ENCODE measurements around the gene CCIN. TPM values are rescaled to one million over a fixed set of nuclear protein-coding genes. Genes with fewer than 3 reads are reported as not detected.
A peak's percentile ranks its signal among the peaks of the same experiment; 100 is the strongest.

CCIN gene
- total RNA-seq, 1 donor from 2014 or later: 0.18 TPM

DNA sequence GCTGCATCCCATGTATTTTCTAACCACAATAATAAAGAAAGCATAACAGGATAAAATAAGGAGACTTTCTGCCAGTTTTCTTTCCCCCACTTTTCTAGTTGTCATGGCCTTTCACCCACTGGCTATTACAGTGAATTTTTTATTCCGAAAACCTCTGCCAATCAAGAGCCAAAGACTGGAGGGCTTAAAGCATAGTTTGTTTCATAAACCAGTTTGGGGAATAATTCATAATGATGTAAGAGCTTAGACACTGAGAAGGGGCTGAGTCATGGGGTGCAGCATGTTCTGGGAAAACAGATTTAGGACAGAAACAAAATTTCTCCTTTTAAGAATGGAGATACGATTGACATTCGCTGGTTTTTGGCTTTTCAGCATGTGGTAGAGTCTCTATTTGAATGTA, 37.1 kb upstream of the CCIN start:
- DNase-seq: no peak
- Histone ChIP-seq H3K27me3 (ENCODE audit: low read depth) (no peaks in the 10 kb centered on the region), H3K27ac (no peak overlapping the region), H3K4me3 (no peak overlapping the region), H3K9me3 (no peaks in the 10 kb centered on the region), H3K4me1 (peaks cover 19% of the 10 kb centered on the region), H3K36me3 (no peaks in the 10 kb centered on the region)
- intact Hi-C loops (cut with DNase I): no loop called here
- no peak for ATAC-seq
- no peak for TF ChIP-seq CTCF (IDR thresholded peaks at IDR 0.05)

- Histone ChIP-seq H3K27ac (no peak overlapping the region), H3K4me3 (no peak overlapping the region), H3K36me3 (no peaks in the 10 kb centered on the region), H3K27me3 (ENCODE audit: low read depth) (no peaks in the 10 kb centered on the region), H3K9me3 (no peaks in the 10 kb centered on the region), H3K4me1 (peaks cover 37% of the 10 kb centered on the region)
- intact Hi-C loops (cut with DNase I): no loop called here
- no peak for ATAC-seq
- TF ChIP-seq CTCF (IDR thresholded peaks at IDR 0.05): no peak
- DNase-seq: no peak
These were observed 34.3 kb upstream of the CCIN start for GRCh38 chr9:36134761-36135505.

DNA sequence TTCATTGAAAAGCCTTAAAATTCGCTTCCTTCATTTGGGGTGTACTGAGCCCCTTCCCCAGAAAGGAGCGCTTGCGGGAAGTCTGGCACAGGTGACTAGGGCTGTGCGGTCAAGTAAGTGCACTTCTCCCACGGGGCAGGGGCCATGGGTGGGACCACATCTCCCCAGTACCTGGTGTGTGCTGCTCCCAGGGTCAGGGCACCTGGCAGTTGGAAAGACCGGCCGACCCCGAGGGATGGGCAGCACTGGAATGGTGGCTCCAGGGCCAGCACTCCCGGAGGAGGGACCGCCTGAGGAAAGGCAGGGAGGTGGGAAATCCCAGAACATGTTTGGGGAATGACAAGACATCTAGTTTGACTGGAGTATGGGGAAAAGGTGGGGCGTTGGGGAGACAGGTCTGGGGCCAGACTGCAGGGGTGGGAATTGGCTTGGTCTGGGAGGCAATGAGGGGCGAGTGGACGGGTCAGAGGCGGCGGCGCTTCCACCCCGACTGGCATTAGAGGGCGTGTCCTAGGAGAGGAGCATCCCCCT, 33.4 kb upstream of the CCIN start:
- H3K27ac ChIP-seq: peak overlapping the region; percentile 87
- TF ChIP-seq CTCF (IDR thresholded peaks at IDR 0.05): no peak
- H3K4me1 ChIP-seq: peaks cover 45% of the 10 kb centered on the region

GRCh38 chr9:36136272-36136893, 32.8 kb upstream of the CCIN start, which contains the start of gene GLIPR2:
Gene GLIPR2 (plus strand): TSS chr9:36136733. CDS start chr9:36136779, 46 bp downstream.
- H3K4me1 ChIP-seq: peaks cover 51% of the 10 kb centered on the region
- peak within 1 kb of the TSS; percentile 87 for H3K27ac ChIP-seq
- no peak for TF ChIP-seq CTCF (IDR thresholded peaks at IDR 0.05)
- ATAC-seq (peak; percentile 97), DNase-seq (peak; percentile 92)
- H3K36me3 ChIP-seq: no peaks in the 10 kb centered on the region
- H3K4me3 ChIP-seq: peak within 1 kb of the TSS; percentile 89
- no peaks in the 10 kb centered on the region for H3K9me3 ChIP-seq
- intact Hi-C loops (cut with DNase I): no loop called here
- no peaks in the 10 kb centered on the region for H3K27me3 ChIP-seq (ENCODE audit: low read depth)

More for the DNA sequence above, 33.4 kb upstream of the CCIN start:
- H3K4me3 ChIP-seq: peak overlapping the region; percentile 89
- no peaks in the 10 kb centered on the region for H3K36me3 ChIP-seq
- ATAC-seq (no peak), DNase-seq (no peak)
- H3K27me3 ChIP-seq (ENCODE audit: low read depth): no peaks in the 10 kb centered on the region
- intact Hi-C loops (cut with DNase I): no loop called here
- H3K9me3 ChIP-seq: no peaks in the 10 kb centered on the region

DNA sequence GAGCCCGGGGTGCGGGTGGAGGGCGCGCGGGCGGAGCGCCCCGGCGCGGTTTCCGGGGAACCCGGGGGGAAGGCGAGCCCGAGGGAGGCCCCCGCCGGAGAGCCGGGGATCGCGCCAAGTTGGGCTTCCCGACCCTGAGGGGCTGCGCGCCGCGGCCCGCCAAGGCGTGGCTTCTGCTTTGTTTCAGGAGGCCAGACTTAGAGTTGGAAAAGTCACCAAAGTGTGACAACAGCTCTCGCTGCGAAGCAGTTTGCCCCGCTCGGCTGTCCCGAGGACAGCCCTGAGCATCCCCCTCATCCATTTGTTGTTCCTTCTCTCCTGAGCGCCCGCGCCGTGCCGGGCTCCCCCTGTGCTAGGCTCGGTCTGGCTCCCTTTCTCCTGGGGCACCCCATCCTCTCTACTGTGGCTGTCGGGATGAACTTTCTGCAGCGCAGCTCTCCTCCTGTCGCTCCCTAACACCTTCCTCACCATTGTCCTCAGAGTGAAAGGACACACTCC, 32.2 kb upstream of the CCIN start:
- peak overlapping the region; percentile 89 for H3K4me3 ChIP-seq
- H3K36me3 ChIP-seq: no peaks in the 10 kb centered on the region
- no peaks in the 10 kb centered on the region for H3K9me3 ChIP-seq
- H3K27me3 ChIP-seq (ENCODE audit: low read depth): no peaks in the 10 kb centered on the region
- TF ChIP-seq CTCF (IDR thresholded peaks at IDR 0.05): no peak
- DNase-seq (no peak), ATAC-seq (peak; percentile 25 to 40)
- H3K27ac ChIP-seq: peak overlapping the region; percentile 87
- H3K4me1 ChIP-seq: peaks cover 57% of the 10 kb centered on the region
- intact Hi-C loops (cut with DNase I): no loop called here
